Ovary (tissue), 3 donors: ENCODE results near the gene PAPLN.

ENCODE experiments used
- POLR2A ChIP-seq: fragments of 450-650 bp; IDR thresholded peaks from one replicate; pipeline ENCODE4 v1.6.1; 2017; ENCODE audit warnings: antibody characterized with exemption, mild to moderate bottlenecking, moderate library complexity
- TF ChIP-seq, protein P1 (sequence below), 3 donors: fragments of 450-650 bp in 2 of 3; fragments of 200-600 bp in 1 of 3; IDR thresholded peaks; one replicate each; pipeline versions ENCODE4 v1.5.1 to v1.8.0; 2016 to 2022; ENCODE audit warnings: antibody characterized with exemption in 3 of 3, mild to moderate bottlenecking in 1 of 3
- donor health status: DM: no; HTN: no; CAD: no.

DNA sequence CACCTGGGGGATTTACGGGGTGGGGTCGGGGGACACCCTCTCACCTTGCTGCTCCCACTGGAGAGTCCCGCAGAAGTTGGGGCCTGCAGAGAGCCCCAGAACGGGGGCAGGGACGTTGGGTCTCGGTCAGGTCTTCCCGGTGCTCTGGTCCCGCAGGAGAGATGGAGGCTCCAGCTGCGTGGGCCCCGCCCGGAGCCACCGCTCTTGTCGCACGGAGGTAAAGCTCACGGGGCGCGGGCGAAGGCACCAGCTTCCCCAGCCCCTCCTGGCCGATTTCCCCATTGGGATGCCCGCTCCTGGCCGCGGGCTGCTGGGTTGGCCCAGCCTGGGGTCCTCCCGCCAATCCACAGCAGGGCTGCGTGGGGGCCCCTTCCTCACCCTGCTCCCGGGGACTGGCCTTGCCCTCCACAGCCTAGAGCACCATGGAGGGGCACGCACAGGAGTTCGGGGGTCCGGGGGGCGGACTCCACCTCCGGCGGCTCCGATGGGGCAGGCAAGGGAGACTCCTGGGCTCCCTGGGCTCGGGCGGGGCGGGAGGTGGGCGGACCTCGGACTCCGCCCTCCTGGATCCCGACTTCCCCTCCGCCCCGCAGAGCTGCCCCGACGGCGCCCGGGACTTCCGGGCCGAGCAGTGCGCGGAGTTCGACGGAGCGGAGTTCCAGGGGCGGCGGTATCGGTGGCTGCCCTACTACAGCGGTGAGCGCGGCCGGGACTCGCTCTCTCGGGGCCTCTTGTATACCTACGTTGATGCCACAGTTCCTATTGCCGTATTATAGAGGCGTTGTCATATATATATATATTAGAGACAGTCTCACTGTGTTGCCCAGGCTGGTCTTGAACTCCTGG is 8.4 kb downstream of the PAPLN start:
- TF ChIP-seq, protein P1, sequence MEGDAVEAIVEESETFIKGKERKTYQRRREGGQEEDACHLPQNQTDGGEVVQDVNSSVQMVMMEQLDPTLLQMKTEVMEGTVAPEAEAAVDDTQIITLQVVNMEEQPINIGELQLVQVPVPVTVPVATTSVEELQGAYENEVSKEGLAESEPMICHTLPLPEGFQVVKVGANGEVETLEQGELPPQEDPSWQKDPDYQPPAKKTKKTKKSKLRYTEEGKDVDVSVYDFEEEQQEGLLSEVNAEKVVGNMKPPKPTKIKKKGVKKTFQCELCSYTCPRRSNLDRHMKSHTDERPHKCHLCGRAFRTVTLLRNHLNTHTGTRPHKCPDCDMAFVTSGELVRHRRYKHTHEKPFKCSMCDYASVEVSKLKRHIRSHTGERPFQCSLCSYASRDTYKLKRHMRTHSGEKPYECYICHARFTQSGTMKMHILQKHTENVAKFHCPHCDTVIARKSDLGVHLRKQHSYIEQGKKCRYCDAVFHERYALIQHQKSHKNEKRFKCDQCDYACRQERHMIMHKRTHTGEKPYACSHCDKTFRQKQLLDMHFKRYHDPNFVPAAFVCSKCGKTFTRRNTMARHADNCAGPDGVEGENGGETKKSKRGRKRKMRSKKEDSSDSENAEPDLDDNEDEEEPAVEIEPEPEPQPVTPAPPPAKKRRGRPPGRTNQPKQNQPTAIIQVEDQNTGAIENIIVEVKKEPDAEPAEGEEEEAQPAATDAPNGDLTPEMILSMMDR (IDR thresholded peaks at IDR 0.05) = no peak
- TF ChIP-seq POLR2A = no peak
